Activated CD4-positive, alpha-beta T cell treated with anti-CD3 and anti-CD28 coated beads for 24 hours (primary cell): Measurements from ENCODE around the gene ANGPT4.
A peak's percentile ranks its signal among the peaks of the same experiment; 100 is the strongest.

ENCODE experiments used
- DNase-seq, 2 donors: peaks; one replicate each; pipeline ENCODE4 v3.0.0-alpha.2; 2020; ENCODE audit warnings: low read depth in 2 of 2

Gene ANGPT4

GRCh38 chr20:916125-916799 lies at the start of gene ANGPT4:
Gene ANGPT4, minus strand, starts transcription at chr20:916334. Its CDS starts 120 bp downstream, at chr20:916214.
- no peak for DNase-seq

GRCh38 chr20:963795-964194 lies 47.7 kb upstream of the ANGPT4 start:
- DNase-seq = no peak

- DNase-seq = no peak
These were observed 46.5 kb upstream of the ANGPT4 start for GRCh38 chr20:962683-963082.

- DNase-seq = no peak
These were observed 46.1 kb upstream of the ANGPT4 start for GRCh38 chr20:962223-962622.

GRCh38 chr20:961768-962167 lies 45.6 kb upstream of the ANGPT4 start:
- DNase-seq = no peak

- no peak for DNase-seq
These were observed 44.0 kb upstream of the ANGPT4 start for GRCh38 chr20:959996-960615.

- no peak for DNase-seq
These were observed 43.0 kb upstream of the ANGPT4 start for GRCh38 chr20:958936-959815.

- DNase-seq = no peak
These were observed 41.4 kb upstream of the ANGPT4 start for GRCh38 chr20:957544-957943.

- DNase-seq = peak; percentile 65 to 75
These were observed 40.3 kb upstream of the ANGPT4 start for GRCh38 chr20:956330-956951.

- DNase-seq = no peak
These were observed 39.5 kb upstream of the ANGPT4 start for GRCh38 chr20:955656-956055.

GRCh38 chr20:955111-955510 lies 39.0 kb upstream of the ANGPT4 start:
- DNase-seq = no peak

- no peak for DNase-seq
These were observed 37.6 kb upstream of the ANGPT4 start for GRCh38 chr20:953742-954141.

GRCh38 chr20:952196-952795 lies 36.2 kb upstream of the ANGPT4 start:
- no peak for DNase-seq

GRCh38 chr20:951384-952169 lies 35.4 kb upstream of the ANGPT4 start:
- no peak for DNase-seq

- no peak for DNase-seq
These were observed 33.6 kb upstream of the ANGPT4 start for GRCh38 chr20:949717-950116.

- DNase-seq = no peak
These were observed 30.7 kb upstream of the ANGPT4 start for GRCh38 chr20:946826-947225.

GRCh38 chr20:945841-946240 lies 29.7 kb upstream of the ANGPT4 start:
- DNase-seq = no peak

- no peak for DNase-seq
These were observed 28.8 kb upstream of the ANGPT4 start for GRCh38 chr20:944774-945410.

- DNase-seq = no peak
These were observed 28.0 kb upstream of the ANGPT4 start for GRCh38 chr20:944148-944547.

- DNase-seq = no peak
These were observed 26.5 kb upstream of the ANGPT4 start for GRCh38 chr20:942611-943010.

- DNase-seq = no peak
These were observed 24.8 kb upstream of the ANGPT4 start for GRCh38 chr20:940926-941325.
